Memory B cell (primary cell): ENCODE results near the gene GMDS.
"Not testable (repeated sequence)": the region's sequence is repeated elsewhere in the genome, so short reads cannot be mapped to it uniquely, and the experiment has no call there.

Source experiments
- ATAC-seq: fragments of 150-1000 bp; cut with Tn5 transposase; 2 replicates; pipeline ENCODE4 v1.10.0; 2021; ENCODE audit warnings: low read depth, mild to moderate bottlenecking, moderate library complexity
- DNase-seq, 2 donors: peaks; one replicate each; pipeline ENCODE4 v3.0.0; 2022; ENCODE audit warnings: low spot score in 2 of 2
- H3K27ac Mint-ChIP-seq: one replicate; pipeline ENCODE4 v1.8.0; 2022; ENCODE audit warnings: mild to moderate bottlenecking, moderate library complexity, mixed read lengths
- H3K27me3 Mint-ChIP-seq: one replicate; pipeline ENCODE4 v1.8.0; 2022; ENCODE audit warnings: mixed read lengths
- H3K36me3 Mint-ChIP-seq: one replicate; pipeline ENCODE4 v1.8.0; 2022; ENCODE audit warnings: mild to moderate bottlenecking, mixed read lengths
- H3K4me1 Mint-ChIP-seq: one replicate; pipeline ENCODE4 v1.8.0; 2022; ENCODE audit warnings: mixed read lengths
- H3K4me3 Mint-ChIP-seq: one replicate; pipeline ENCODE4 v1.8.0; 2022; ENCODE audit warnings: mild to moderate bottlenecking, moderate library complexity, mixed read lengths
- H3K9me3 Mint-ChIP-seq: one replicate; pipeline ENCODE4 v1.8.0; 2022; ENCODE audit warnings: mixed read lengths

GMDS gene

DNA sequence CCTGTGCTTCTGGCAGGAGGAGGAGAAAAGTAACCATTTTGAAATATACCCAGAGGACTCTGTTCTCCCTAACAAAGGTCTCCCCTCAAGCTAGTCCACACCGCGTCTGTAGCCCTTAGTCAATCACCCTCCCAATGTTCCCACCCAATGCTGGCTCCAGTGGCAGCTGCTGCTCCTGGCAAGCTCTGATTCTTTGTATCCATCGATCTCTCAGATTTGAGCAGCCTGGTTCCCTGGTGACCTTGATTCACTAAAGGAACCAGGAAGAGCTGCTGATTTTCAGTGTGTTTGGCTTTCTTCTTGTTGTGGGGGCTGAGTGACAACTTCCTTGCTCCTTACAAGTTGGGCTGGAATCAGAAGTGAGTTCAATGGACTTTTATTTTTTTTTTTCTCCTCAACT lies 567.2 kb downstream of the GMDS start:
- H3K9me3 Mint-ChIP-seq: no peaks in the 10 kb centered on the region
- no peaks in the 10 kb centered on the region for H3K27me3 Mint-ChIP-seq
- ATAC-seq (no peak), DNase-seq (no peak)
- peaks cover 2% of the 10 kb centered on the region for H3K4me1 Mint-ChIP-seq
- peaks cover 2% of the 10 kb centered on the region for H3K36me3 Mint-ChIP-seq
- no peak overlapping the region for H3K4me3 Mint-ChIP-seq
- H3K27ac Mint-ChIP-seq: no peak overlapping the region

DNA sequence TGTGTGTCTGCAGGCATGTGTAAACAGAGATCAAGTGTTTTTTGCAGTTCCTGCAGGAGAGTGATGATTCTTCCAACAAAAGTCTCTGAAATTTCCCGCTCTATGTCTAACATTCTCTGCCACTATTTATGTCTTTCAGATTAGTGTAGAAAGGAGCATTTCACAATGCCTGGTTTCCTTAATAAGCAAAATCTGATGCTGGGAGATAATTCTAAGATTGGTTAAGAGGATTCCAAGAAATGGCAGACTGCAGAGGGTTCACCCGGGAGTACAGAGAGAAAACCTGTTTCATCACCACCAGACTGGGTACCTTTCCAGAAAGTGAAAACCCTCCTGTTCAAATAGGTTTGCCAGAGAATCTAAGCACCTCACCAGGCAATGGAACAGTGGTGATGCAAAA lies 573.0 kb downstream of the GMDS start:
- no peak for ATAC-seq

DNA sequence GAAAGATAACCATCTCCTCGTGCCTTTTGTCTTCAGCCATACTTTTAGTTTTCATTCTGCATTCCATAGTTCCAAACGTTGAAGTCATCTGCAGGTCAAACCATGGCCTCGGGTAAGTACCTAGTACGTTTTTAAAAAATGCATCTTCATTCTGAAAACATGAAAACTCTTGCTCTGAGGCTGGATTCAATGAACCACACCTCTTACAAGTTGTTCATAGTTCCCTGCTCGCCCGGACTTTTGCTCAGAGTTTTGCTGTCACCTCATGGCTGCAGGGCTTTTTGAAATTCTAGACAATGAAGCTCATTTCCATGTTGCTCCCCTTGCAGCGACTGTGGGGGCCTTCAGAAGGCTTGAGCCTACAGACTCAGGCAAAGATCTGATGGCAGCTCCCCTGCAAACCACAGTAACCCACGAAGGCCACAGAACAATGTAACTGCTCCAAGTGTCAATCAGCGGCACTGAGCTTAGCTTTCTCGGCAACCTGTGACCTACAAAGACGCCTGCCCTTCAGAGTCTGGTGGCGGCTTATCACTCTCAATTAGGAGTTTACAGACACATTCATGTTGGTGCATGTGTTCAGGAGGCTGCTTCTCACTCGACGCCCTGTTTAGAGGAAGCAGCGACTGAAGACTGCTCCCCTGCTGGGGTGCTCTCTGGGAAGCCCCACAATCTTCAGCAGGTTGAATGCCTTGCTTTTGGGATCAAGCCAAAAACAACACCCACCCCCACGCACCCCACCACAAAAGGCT lies 574.5 kb downstream of the GMDS start:
- ATAC-seq (peak; percentile 39), DNase-seq (no peak)
- Mint-ChIP-seq H3K36me3 (no peaks in the 10 kb centered on the region), H3K4me1 (no peaks in the 10 kb centered on the region), H3K27me3 (no peaks in the 10 kb centered on the region), H3K9me3 (no peaks in the 10 kb centered on the region), H3K4me3 (no peak overlapping the region), H3K27ac (no peak overlapping the region)

More for the DNA sequence above, 573.0 kb downstream of the GMDS start:
- Mint-ChIP-seq H3K27me3 (no peaks in the 10 kb centered on the region), H3K9me3 (no peaks in the 10 kb centered on the region), H3K36me3 (peaks cover 2% of the 10 kb centered on the region), H3K4me1 (peaks cover 2% of the 10 kb centered on the region), H3K27ac (no peak overlapping the region), H3K4me3 (no peak overlapping the region)
- no peak for DNase-seq

DNA sequence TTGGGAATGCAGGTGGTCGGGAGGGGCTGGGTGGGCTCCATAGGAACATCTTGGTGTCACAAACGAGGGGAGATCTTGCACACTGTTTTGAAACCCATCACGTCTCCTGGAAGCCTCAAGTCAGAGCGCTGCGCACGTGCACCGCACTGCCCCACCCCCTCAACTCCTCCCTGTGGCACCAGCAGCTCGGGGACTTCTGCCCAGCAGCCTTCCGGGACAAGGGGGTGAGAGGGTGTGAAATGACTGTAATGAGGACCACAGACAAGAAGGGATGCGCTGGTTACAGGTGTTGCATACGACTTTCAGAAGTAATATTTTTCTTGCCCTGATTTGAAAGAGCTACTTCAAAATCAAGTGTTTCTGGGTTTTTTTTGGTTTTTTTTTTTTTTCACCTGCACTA lies 575.4 kb downstream of the GMDS start:
- no peaks in the 10 kb centered on the region for H3K9me3 Mint-ChIP-seq
- DNase-seq (no peak), ATAC-seq (no peak)
- peaks cover 7% of the 10 kb centered on the region for H3K4me1 Mint-ChIP-seq
- H3K4me3 Mint-ChIP-seq: no peak overlapping the region
- H3K27ac Mint-ChIP-seq: no peak overlapping the region
- H3K36me3 Mint-ChIP-seq: no peaks in the 10 kb centered on the region
- H3K27me3 Mint-ChIP-seq: no peaks in the 10 kb centered on the region

DNA sequence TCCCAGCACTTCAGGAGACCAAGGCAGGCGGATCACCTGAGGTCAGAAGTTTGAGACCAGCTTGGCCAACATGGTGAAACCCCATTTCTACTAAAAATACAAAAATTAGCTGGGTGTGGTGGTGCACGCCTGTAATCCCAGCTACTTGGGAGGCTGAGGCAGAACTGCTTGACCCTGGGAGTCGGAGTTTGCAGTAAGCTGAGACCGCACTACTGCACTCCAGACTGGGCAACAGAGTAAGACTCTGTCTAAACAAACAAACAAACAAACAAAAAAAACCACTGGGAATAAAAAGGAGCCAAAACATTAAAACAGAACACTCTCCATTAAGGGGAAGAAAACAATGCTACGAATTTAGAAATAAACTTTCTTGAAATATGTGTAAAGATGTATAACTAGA lies 576.9 kb downstream of the GMDS start:
- not testable (repeated sequence) for DNase-seq, H3K27ac Mint-ChIP-seq, H3K4me3 Mint-ChIP-seq, ATAC-seq, H3K9me3 Mint-ChIP-seq, H3K36me3 Mint-ChIP-seq, H3K27me3 Mint-ChIP-seq
- peaks cover 12% of the 10 kb centered on the region for H3K4me1 Mint-ChIP-seq

DNA sequence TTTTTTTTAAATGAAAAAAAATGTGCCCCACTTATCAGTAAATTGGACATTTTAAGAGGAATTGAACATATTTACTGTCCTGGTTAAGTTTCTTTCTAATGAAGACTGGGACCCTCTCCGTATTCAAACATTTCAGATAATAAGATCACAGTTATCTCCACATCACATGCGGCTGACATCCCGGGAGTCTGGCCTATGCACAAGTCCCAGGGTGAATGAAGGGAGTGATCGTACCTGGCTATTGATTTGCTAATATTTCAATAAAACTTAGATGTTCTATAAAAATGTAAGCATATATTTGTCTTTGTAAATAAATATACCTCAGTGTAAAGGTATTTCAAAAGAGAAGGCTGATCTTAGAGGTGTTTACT lies 577.6 kb downstream of the GMDS start:
- Mint-ChIP-seq H3K9me3 (no peaks in the 10 kb centered on the region), H3K36me3 (no peaks in the 10 kb centered on the region)

DNA sequence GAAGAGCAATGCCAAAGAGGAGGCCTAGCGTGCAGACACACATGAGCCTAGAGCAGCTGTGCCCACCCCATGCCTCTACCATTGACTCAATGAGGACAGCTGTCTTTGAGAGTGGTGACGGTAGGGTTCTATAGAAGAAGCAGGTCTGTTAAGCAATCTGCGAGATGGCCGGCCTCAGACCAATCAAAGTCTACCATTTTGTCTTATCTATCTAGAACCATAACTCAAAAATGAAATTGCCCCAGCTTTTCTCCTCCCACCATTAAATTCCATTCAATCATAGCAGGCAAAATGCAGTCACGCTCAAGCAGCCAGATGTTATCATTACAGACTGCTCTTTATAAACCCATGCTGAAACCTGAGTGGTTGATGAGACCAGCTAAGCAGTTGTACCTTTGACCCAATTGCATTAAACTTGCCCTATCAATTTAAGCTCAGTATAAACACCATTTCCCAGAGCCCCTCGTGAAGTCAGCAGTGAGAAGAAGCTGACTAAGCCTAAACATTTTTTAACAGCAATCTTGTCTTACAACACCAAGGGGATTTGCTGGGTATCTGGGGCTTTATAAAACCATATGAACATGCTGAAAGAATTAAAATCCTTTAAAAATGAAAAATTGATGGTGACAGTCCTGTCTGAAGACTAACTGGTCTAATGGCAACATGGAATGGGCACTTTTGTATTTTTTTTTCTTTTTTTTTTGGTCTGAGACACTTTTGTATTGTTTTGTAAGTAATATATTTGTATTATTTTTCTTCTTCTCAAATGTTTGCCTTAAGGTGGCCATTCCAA lies 578.2 kb downstream of the GMDS start:
- peaks cover 12% of the 10 kb centered on the region for H3K4me1 Mint-ChIP-seq
- ATAC-seq: no peak
- H3K27me3 Mint-ChIP-seq: no peaks in the 10 kb centered on the region
- H3K27ac Mint-ChIP-seq: no peak overlapping the region
- no peak for DNase-seq
- no peak overlapping the region for H3K4me3 Mint-ChIP-seq
- H3K36me3 Mint-ChIP-seq: no peaks in the 10 kb centered on the region
- no peaks in the 10 kb centered on the region for H3K9me3 Mint-ChIP-seq

More for the DNA sequence above, 577.6 kb downstream of the GMDS start:
- H3K4me1 Mint-ChIP-seq: peaks cover 12% of the 10 kb centered on the region
- ATAC-seq (no peak), DNase-seq (no peak)
- no peaks in the 10 kb centered on the region for H3K27me3 Mint-ChIP-seq
- H3K27ac Mint-ChIP-seq: no peak overlapping the region
- no peak overlapping the region for H3K4me3 Mint-ChIP-seq

DNA sequence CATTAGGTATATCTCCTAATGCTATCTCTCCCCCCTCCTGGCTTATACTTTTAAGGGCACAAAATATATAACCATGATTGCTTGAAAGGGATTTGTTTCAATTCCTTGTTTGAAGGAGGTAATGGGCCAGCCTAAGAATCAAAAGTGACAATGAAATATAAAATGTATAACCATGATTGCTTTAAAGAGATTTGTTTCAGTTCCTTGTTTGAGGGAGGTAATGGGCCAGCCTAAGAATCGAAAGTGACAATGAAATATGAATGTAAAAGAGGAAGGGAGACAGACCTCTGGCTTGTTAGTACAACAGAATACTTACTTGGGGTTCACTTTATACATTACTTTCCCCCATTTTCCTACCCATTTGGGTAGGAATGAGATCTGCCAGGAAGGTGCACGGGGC lies 580.2 kb downstream of the GMDS start:
- H3K4me3 Mint-ChIP-seq: no peak overlapping the region
- H3K36me3 Mint-ChIP-seq: peaks cover 2% of the 10 kb centered on the region
- no peaks in the 10 kb centered on the region for H3K9me3 Mint-ChIP-seq
- peak in 1 of 2 donors; percentile 49 for DNase-seq
- H3K27ac Mint-ChIP-seq: peak overlapping the region; percentile 42
- peak; percentile 97 for ATAC-seq
- H3K4me1 Mint-ChIP-seq: peaks cover 12% of the 10 kb centered on the region
- H3K27me3 Mint-ChIP-seq: no peaks in the 10 kb centered on the region

DNA sequence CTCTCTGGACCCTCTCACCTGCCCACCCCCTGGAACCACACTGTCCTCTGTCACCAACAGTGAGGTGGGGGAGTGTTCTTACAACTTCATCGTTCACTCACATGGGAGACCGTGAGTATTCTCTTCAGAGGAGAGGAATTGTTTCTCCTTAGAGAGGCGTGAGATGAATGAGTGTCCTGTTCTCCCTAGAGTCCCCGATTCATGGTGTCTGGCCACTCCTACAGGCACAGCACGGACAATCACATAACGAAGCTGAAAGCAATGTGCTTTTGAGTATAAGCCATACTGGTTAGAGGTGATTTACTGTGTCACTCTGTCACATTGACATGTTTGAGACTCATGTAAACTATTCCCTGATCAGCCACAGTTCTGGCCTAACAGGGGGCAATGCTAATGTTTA lies 581.1 kb downstream of the GMDS start:
- no peak overlapping the region for H3K4me3 Mint-ChIP-seq
- H3K9me3 Mint-ChIP-seq: no peaks in the 10 kb centered on the region
- DNase-seq: no peak
- H3K27ac Mint-ChIP-seq: no peak overlapping the region
- peaks cover 16% of the 10 kb centered on the region for H3K4me1 Mint-ChIP-seq
- H3K36me3 Mint-ChIP-seq: peaks cover 2% of the 10 kb centered on the region
- no peaks in the 10 kb centered on the region for H3K27me3 Mint-ChIP-seq
- no peak for ATAC-seq

DNA sequence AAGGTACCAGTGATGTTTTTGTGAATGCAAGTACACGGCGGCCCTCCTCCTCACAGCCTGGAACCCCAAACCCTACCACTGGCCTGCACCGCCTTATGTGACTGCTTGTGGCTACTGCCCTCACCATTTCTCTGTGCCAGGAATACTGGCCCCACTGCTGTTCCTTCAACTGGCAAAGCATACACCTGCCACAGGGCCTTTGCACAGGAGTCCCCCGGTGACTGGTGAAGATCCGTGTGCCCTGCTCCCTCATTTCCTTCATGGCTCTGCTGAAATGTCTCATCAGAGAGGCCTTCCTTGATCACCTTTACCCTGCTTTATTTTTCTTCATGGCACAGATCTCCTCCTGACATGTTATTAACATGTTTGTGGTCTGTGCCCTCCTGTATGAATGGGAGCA lies 581.9 kb downstream of the GMDS start:
- Mint-ChIP-seq H3K9me3 (no peaks in the 10 kb centered on the region), H3K27me3 (no peaks in the 10 kb centered on the region), H3K36me3 (peaks cover 2% of the 10 kb centered on the region), H3K4me3 (no peak overlapping the region), H3K27ac (no peak overlapping the region), H3K4me1 (peaks cover 18% of the 10 kb centered on the region)
- DNase-seq: no peak
- ATAC-seq: no peak

DNA sequence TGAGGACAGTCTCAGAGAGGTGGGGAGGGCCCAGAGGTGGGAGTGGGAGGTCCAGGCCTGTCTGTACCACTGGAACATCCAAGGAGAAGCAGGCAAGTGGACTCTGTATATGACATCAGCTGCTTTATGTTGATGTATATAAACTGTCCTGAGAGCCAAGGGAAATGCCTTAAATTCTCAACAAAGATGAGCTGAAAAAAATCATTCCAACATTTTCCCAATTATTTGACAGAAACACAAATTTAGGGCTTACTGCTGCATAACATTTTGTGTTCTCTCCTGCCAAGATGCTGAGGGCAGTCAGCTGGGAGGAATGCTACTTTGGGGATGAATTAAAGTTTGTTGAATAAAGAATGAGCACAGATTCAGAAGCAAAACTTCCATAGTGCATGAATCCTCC lies 582.9 kb downstream of the GMDS start:
- DNase-seq: no peak
- ATAC-seq: no peak
- Mint-ChIP-seq H3K9me3 (no peaks in the 10 kb centered on the region), H3K27me3 (no peaks in the 10 kb centered on the region), H3K4me1 (peaks cover 18% of the 10 kb centered on the region), H3K4me3 (no peak overlapping the region), H3K27ac (no peak overlapping the region), H3K36me3 (peaks cover 2% of the 10 kb centered on the region)

DNA sequence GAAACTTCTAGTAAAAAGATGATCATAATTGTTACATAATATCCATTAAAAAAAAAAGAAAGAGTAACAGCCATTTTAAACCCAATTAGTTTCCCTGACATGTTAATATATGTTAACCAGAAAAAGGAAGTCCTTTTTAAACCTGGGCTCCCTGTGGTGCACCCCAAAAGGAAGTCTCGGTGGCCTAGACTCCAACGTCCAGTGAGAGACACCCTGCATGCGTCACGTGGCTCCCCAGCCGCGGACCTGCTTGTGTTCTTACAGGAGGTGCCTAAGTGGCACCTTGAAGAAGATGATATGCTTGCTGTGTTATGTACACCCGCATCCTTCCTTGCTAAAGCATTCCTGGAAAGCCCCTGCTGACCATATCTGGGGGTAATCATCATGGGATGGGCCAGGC lies 585.6 kb downstream of the GMDS start:
- Mint-ChIP-seq H3K27me3 (no peaks in the 10 kb centered on the region), H3K4me3 (no peak overlapping the region), H3K4me1 (peaks cover 11% of the 10 kb centered on the region), H3K27ac (no peak overlapping the region), H3K36me3 (peaks cover 2% of the 10 kb centered on the region), H3K9me3 (no peaks in the 10 kb centered on the region)
- no peak for ATAC-seq
- no peak for DNase-seq

DNA sequence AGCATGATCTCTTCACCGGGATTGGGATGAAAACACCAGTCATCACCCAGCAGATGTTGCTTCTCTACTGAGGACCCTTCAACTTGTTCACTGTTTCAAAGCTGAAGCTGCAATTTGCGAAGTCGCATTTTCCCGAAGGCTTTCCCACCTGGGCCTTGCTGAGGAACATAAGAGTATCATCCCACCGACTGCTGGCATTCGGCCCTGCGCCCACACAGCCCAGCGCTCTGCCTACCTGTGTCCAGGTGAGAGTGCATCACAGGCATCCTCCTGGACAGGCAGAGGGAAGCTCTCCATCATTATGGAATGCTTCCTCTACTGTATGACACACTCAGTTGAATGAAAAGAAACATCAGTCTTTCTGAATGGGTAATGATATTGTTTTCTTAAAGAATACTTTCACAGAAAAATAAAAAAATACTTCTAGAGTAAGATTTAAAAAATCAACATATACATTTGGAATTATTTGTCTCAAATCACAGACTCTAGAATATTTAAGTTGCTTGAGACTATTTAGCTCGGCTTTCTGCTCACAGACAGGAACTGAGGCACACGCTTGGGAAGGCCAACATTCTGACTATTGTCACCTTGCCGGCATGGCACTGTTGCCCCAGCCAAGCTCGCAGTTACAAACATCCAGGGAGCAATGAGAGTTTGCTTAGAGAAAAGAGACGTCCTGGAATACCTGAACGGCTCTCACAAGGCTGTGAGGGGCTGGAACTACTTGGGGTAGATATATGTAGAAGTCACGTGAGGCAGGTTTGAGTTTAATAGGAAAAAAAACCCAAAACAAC lies 587.0 kb downstream of the GMDS start:
- no peaks in the 10 kb centered on the region for H3K9me3 Mint-ChIP-seq
- H3K4me3 Mint-ChIP-seq: no peak overlapping the region
- no peak overlapping the region for H3K27ac Mint-ChIP-seq
- DNase-seq: no peak
- no peaks in the 10 kb centered on the region for H3K27me3 Mint-ChIP-seq
- peaks cover 7% of the 10 kb centered on the region for H3K4me1 Mint-ChIP-seq
- no peak for ATAC-seq
- H3K36me3 Mint-ChIP-seq: peaks cover 2% of the 10 kb centered on the region

DNA sequence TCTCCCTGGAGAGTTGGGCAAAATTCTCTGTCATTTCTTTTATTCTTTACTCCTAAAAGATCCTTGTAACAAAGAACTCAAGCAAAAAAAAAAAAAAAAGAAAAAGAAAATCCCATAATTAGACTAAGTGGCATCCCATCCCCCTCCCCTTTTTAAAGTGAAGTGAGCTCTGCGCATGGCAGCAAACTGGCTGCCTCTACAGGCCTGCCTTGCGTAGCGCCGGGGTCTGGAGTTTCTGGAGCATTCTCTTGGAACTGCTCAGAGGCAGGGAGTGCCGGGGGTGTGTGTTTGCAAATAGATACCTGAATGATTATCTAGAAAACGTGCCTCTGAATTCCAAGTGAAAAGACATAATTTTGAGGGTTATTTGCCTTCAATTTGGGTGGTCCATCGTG lies 587.6 kb downstream of the GMDS start:
- no peaks in the 10 kb centered on the region for H3K27me3 Mint-ChIP-seq
- peaks cover 7% of the 10 kb centered on the region for H3K4me1 Mint-ChIP-seq
- H3K4me3 Mint-ChIP-seq: no peak overlapping the region
- ATAC-seq (no peak), DNase-seq (no peak)
- H3K27ac Mint-ChIP-seq: no peak overlapping the region
- H3K9me3 Mint-ChIP-seq: no peaks in the 10 kb centered on the region
- peaks cover 2% of the 10 kb centered on the region for H3K36me3 Mint-ChIP-seq
